HCT116 (cell line): ENCODE results near the gene LTV1. TPM values are rescaled to one million over a fixed set of nuclear protein-coding genes. Genes with fewer than 3 reads are reported as not detected.

ENCODE experiments used
- ATAC-seq: fragments of 200-7000 bp; cut with Tn5 transposase; 2 replicates; pipeline ENCODE4 v1.9.1; 2020; ENCODE audit warnings: mild to moderate bottlenecking, moderate library complexity
- BruUV-seq: library from RNA; stranded (reverse); fragments of 400-500 nt; replicated peaks from 2 replicates; lab custom pipeline; 2021; lab: Mats Ljungman, UMichigan
- CTCF ChIA-PET: fragments of 300-600 bp; sonication (Branson Sonifier 250); formaldehyde crosslinking; loops from one replicate; lab custom pipeline; 2021; ENCODE audit warnings: antibody characterized with exemption; lab: Charles Lee
- POLR2A ChIA-PET: fragments of 300-600, 350-600 bp; sonication (Branson Sonifier 250); formaldehyde crosslinking; loops from one replicate; lab custom pipeline; 2021; ENCODE audit warnings: antibody characterized with exemption; lab: Charles Lee
- RAD21 ChIA-PET, 2 experiments: fragments of 300-600 bp; sonication (Branson Sonifier 250); formaldehyde crosslinking; loops; one replicate each; lab custom pipeline; 2023; ENCODE audit warnings: low total read pairs in 2 of 2; ENCODE audit not compliant: uncharacterized antibody in 2 of 2, unreplicated experiment in 2 of 2, low non-redundant PET in 1 of 2; lab: Charles Lee
- DNase-seq: peaks from one replicate; pipeline ENCODE4 v3.0.0-alpha.2; 2010; ENCODE audit warnings: low read depth, low spot score
- H2AFZ ChIP-seq: fragments of 200-600 bp; shearing (Covaris generic), sonication (generic); 2 replicates; pipeline ENCODE4 v1.6.1; 2017; ENCODE audit warnings: low read depth, mixed run types, mixed read lengths, antibody characterized with exemption, low read length; ENCODE audit not compliant: poor library complexity, severe bottlenecking
- H3K27ac ChIP-seq: 2 replicates; pipeline ENCODE4 v1.5.1; 2012; ENCODE audit warnings: low read depth, low read length
- H3K27me3 ChIP-seq: fragments of 200-600 bp; sonication (generic); 2 replicates; pipeline ENCODE4 v1.6.1; 2016; ENCODE audit warnings: mixed run types, low read length, mixed read lengths; ENCODE audit not compliant: insufficient read depth
- H3K36me3 ChIP-seq, 2 experiments: fragments of 200-500 bp in 1 of 2; fragments of 200-600 bp in 1 of 2; sonication (Bioruptor generic) in 1 of 2; sonication (generic) in 1 of 2; 2 replicates each; pipeline versions ENCODE4 v1.5.1 to v1.6.1; 2014 to 2016; ENCODE audit warnings: low read length in 2 of 2, inconsistent platforms in 1 of 2, mixed read lengths in 1 of 2, mixed run types in 1 of 2; ENCODE audit not compliant: insufficient read depth in 2 of 2, control insufficient read depth in 1 of 2
- H3K4me1 ChIP-seq, 2 experiments: fragments of 200-600 bp in 1 of 2; sonication (generic) in 1 of 2; 2 replicates each; pipeline versions ENCODE4 v1.5.1 to v1.6.1; 2012 to 2017; ENCODE audit warnings: low read length in 2 of 2, inconsistent platforms in 1 of 2, mild to moderate bottlenecking in 1 of 2, mixed read lengths in 1 of 2, mixed run types in 1 of 2, moderate library complexity in 1 of 2; ENCODE audit not compliant: insufficient read depth in 2 of 2, control insufficient read depth in 1 of 2
- H3K4me2 ChIP-seq: fragments of 200-600 bp; sonication (generic); 2 replicates; pipeline ENCODE4 v1.6.1; 2017; ENCODE audit warnings: mixed run types, low read length, mixed read lengths
- H3K4me3 ChIP-seq, 2 experiments: fragments of 200-600 bp in 1 of 2; sonication (generic) in 1 of 2; replicated peaks in 1 of 2; 2 replicates each; pipeline ENCODE4 v1.5.1; 2011 to 2016; ENCODE audit warnings: low read length in 2 of 2, control low read depth in 1 of 2, low read depth in 1 of 2, mild to moderate bottlenecking in 1 of 2, mixed read lengths in 1 of 2, mixed run types in 1 of 2
- H3K79me2 ChIP-seq: fragments of 200-600 bp; sonication (generic); 2 replicates; pipeline ENCODE4 v1.6.1; 2017; ENCODE audit warnings: mild to moderate bottlenecking, mixed run types, low read length, moderate library complexity, mixed read lengths; ENCODE audit not compliant: insufficient read depth
- H3K9ac ChIP-seq: fragments of 200-600 bp; sonication (generic); 2 replicates; pipeline ENCODE4 v1.6.1; 2016; ENCODE audit warnings: low read length, mixed read lengths
- H3K9me2 ChIP-seq: fragments of 200-600 bp; sonication (generic), shearing (Covaris generic); 2 replicates; pipeline ENCODE4 v1.6.1; 2017; ENCODE audit warnings: mixed run types, mild to moderate bottlenecking, moderate library complexity; ENCODE audit not compliant: insufficient read depth
- H3K9me3 ChIP-seq, 2 experiments: fragments of 200-500 bp in 1 of 2; fragments of 200-600 bp in 1 of 2; sonication (Bioruptor generic) in 1 of 2; sonication (generic) in 1 of 2; 2 replicates each; pipeline ENCODE4 v1.6.1; 2014 to 2017; ENCODE audit warnings: low read length in 2 of 2, mixed read lengths in 2 of 2, inconsistent platforms in 1 of 2, low read depth in 1 of 2, mild to moderate bottlenecking in 1 of 2, mixed run types in 1 of 2, moderate library complexity in 1 of 2; ENCODE audit not compliant: control insufficient read depth in 1 of 2, insufficient read depth in 1 of 2
- H4K20me1 ChIP-seq: fragments of 200-600 bp; sonication (generic), shearing (Covaris generic); 2 replicates; pipeline ENCODE4 v1.6.1; 2017; ENCODE audit warnings: mixed run types, mild to moderate bottlenecking, moderate library complexity; ENCODE audit not compliant: insufficient read depth
- CEBPB ChIP-seq: IDR thresholded peaks from 2 replicates; pipeline ENCODE4 v1.6.1; 2012; ENCODE audit warnings: low read depth
- EGR1 ChIP-seq: IDR thresholded peaks from 2 replicates; pipeline ENCODE4 v1.6.1; 2012; ENCODE audit warnings: low read depth
- ELF1 ChIP-seq: IDR thresholded peaks from 2 replicates; pipeline ENCODE4 v1.6.1; 2012; ENCODE audit warnings: low read depth, borderline replicate concordance
- EZH2 ChIP-seq: fragments of 200-600 bp; sonication (generic); IDR thresholded peaks from 2 replicates; pipeline ENCODE4 v1.6.1; 2017; ENCODE audit warnings: antibody characterized with exemption, mixed run types
- EZH2phosphoT487 ChIP-seq: fragments of 200-600 bp; IDR thresholded peaks from 2 replicates; pipeline ENCODE4 v1.6.1; 2018; ENCODE audit warnings: antibody characterized with exemption, borderline replicate concordance
- FOSL1 ChIP-seq: IDR thresholded peaks from 2 replicates; pipeline ENCODE4 v1.6.1; 2012; ENCODE audit warnings: low read depth
- JUND ChIP-seq: IDR thresholded peaks from 2 replicates; pipeline ENCODE4 v1.6.1; 2012
- POLR2A ChIP-seq: IDR thresholded peaks from 2 replicates; pipeline ENCODE4 v1.7.0; 2011; ENCODE audit warnings: borderline replicate concordance; ENCODE audit not compliant: insufficient read depth, insufficient read length; ENCODE audit errors: extremely low read depth
- POLR2AphosphoS5 ChIP-seq: IDR thresholded peaks from 2 replicates; pipeline ENCODE4 v1.6.1; 2011; ENCODE audit warnings: mild to moderate bottlenecking, low read depth, low read length, moderate library complexity
- RAD21 ChIP-seq: IDR thresholded peaks from 2 replicates; pipeline ENCODE4 v1.6.1; 2012; ENCODE audit warnings: low read depth, mild to moderate bottlenecking
- SRF ChIP-seq: IDR thresholded peaks from 2 replicates; pipeline ENCODE4 v1.6.1; 2012; ENCODE audit warnings: low read depth
- TCF7L2 ChIP-seq: IDR thresholded peaks from 2 replicates; pipeline ENCODE4 v1.7.0; 2011; ENCODE audit warnings: borderline replicate concordance, inconsistent platforms; ENCODE audit not compliant: insufficient read depth, insufficient read length; ENCODE audit errors: extremely low read depth
- YY1 ChIP-seq: IDR thresholded peaks from 2 replicates; pipeline ENCODE4 v1.6.1; 2011; ENCODE audit warnings: low read length, low read depth, moderate library complexity, mild to moderate bottlenecking; ENCODE audit not compliant: insufficient replicate concordance; ENCODE audit errors: extremely low read depth
- ZNF274 ChIP-seq: fragments of 200-500 bp; sonication (Bioruptor generic); IDR thresholded peaks from 2 replicates; pipeline ENCODE4 v1.6.1; 2014; ENCODE audit warnings: mild to moderate bottlenecking, low read depth, low read length, inconsistent platforms
- intact Hi-C: fragments of 100-400 bp; cut with micrococcal nuclease; formaldehyde crosslinking; loops from 2 replicates; pipeline ENCODE4 v1.10.0; 2022
- total RNA-seq: library from RNA; stranded (reverse); gene quantifications from one replicate; pipeline ENCODE4 v1.2.1, GENCODE V29; 2021; ENCODE audit not compliant: unreplicated experiment
- TF ChIP-seq, protein P1 (sequence below): IDR thresholded peaks from 2 replicates; pipeline ENCODE4 v1.6.1; 2011; ENCODE audit warnings: mild to moderate bottlenecking, low read length, moderate library complexity; ENCODE audit not compliant: insufficient replicate concordance; ENCODE audit errors: extremely low read depth
- TF ChIP-seq, protein P2 (sequence below): IDR thresholded peaks from 2 replicates; pipeline ENCODE4 v1.6.1; 2012
- TF ChIP-seq, protein P3 (sequence below): IDR thresholded peaks from 2 replicates; pipeline ENCODE4 v1.6.1; 2012; ENCODE audit warnings: low read depth
- TF ChIP-seq, protein P4 (sequence below): IDR thresholded peaks from 2 replicates; pipeline ENCODE4 v1.6.1; 2012

LTV1 gene
- total RNA-seq, 1 experiment from 2014 or later: 40.3 TPM

DNA sequence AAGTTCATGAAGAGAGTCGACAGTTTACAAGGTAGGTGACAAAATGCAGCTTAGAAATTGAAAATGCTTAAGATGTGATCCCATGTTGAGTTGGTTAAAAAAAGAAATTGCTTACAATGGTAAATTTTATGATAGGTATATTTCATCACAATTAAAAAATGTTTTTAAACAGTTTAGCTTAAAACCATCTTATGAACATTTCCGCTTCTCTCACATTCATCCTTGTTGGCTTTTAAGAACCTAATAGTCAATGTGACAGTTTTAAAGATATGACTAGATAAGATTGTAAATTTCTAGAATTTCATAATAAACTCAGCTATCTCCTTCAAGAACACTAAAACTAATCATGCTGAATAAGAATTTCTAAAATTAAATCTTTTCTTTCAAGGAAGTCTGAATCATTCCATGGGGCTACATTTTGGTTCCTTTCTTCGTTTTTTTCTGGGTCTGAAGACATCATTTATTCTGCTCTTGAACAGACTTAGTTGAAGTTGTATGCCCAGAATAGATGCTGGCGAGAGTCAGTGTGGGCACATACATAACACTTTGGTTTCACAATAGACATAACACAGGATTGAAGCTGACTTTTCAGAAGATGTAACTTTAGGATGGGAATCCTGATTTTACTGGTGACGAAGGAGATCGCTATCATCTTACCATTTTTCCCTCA lies 35.9 kb upstream of the LTV1 start:
- BruUV-seq: no TSS peak
- Histone ChIP-seq H3K27ac (no peak overlapping the region), H4K20me1 (no peaks in the 10 kb centered on the region), H3K27me3 (no peaks in the 10 kb centered on the region), H3K9me3 (no peaks in the 10 kb centered on the region), H3K4me3 (no peak overlapping the region), H3K36me3 (no peaks in the 10 kb centered on the region; a peak in 1 of 4 replicates), H3K9me2 (no peaks in the 10 kb centered on the region), H3K4me2 (no peak overlapping the region), H3K79me2 (no peaks in the 10 kb centered on the region), H2AFZ (no peak overlapping the region), H3K9ac (no peak overlapping the region), H3K4me1 (peaks cover 3 to 4% of the 10 kb centered on the region in 2 experiments; a peak in 3 of 4 replicates)
- TF ChIP-seq CEBPB (no peak), POLR2AphosphoS5 (no peak), EGR1 (no peak), FOSL1 (no peak), EZH2phosphoT487 (no peak), EZH2 (no peak), JUND (no peak), RAD21 (no peak), SRF (no peak), ELF1 (no peak), POLR2A (no peak), ZNF274 (no peak), TCF7L2 (no peak), YY1 (no peak)
- TF ChIP-seq, protein P1, sequence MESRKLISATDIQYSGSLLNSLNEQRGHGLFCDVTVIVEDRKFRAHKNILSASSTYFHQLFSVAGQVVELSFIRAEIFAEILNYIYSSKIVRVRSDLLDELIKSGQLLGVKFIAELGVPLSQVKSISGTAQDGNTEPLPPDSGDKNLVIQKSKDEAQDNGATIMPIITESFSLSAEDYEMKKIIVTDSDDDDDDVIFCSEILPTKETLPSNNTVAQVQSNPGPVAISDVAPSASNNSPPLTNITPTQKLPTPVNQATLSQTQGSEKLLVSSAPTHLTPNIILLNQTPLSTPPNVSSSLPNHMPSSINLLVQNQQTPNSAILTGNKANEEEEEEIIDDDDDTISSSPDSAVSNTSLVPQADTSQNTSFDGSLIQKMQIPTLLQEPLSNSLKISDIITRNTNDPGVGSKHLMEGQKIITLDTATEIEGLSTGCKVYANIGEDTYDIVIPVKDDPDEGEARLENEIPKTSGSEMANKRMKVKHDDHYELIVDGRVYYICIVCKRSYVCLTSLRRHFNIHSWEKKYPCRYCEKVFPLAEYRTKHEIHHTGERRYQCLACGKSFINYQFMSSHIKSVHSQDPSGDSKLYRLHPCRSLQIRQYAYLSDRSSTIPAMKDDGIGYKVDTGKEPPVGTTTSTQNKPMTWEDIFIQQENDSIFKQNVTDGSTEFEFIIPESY: no peak
- TF ChIP-seq, protein P2, sequence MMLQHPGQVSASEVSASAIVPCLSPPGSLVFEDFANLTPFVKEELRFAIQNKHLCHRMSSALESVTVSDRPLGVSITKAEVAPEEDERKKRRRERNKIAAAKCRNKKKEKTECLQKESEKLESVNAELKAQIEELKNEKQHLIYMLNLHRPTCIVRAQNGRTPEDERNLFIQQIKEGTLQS: no peak
- TF ChIP-seq, protein P3, sequence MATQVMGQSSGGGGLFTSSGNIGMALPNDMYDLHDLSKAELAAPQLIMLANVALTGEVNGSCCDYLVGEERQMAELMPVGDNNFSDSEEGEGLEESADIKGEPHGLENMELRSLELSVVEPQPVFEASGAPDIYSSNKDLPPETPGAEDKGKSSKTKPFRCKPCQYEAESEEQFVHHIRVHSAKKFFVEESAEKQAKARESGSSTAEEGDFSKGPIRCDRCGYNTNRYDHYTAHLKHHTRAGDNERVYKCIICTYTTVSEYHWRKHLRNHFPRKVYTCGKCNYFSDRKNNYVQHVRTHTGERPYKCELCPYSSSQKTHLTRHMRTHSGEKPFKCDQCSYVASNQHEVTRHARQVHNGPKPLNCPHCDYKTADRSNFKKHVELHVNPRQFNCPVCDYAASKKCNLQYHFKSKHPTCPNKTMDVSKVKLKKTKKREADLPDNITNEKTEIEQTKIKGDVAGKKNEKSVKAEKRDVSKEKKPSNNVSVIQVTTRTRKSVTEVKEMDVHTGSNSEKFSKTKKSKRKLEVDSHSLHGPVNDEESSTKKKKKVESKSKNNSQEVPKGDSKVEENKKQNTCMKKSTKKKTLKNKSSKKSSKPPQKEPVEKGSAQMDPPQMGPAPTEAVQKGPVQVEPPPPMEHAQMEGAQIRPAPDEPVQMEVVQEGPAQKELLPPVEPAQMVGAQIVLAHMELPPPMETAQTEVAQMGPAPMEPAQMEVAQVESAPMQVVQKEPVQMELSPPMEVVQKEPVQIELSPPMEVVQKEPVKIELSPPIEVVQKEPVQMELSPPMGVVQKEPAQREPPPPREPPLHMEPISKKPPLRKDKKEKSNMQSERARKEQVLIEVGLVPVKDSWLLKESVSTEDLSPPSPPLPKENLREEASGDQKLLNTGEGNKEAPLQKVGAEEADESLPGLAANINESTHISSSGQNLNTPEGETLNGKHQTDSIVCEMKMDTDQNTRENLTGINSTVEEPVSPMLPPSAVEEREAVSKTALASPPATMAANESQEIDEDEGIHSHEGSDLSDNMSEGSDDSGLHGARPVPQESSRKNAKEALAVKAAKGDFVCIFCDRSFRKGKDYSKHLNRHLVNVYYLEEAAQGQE: no peak
- TF ChIP-seq, protein P4, sequence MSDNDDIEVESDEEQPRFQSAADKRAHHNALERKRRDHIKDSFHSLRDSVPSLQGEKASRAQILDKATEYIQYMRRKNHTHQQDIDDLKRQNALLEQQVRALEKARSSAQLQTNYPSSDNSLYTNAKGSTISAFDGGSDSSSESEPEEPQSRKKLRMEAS: no peak
- intact Hi-C loops: no loop called here
- no peak for DNase-seq
- ChIA-PET RAD21 (no interaction called here), POLR2A (no interaction called here), CTCF (no interaction called here)
- no peak for ATAC-seq
